K562 (cell line): ENCODE results near the gene CPHXL2.

ENCODE experiments used
- NFRKB ChIP-seq: fragments of 450-650 bp; IDR thresholded peaks from 2 replicates; pipeline ENCODE4 v1.6.1; 2016; ENCODE audit warnings: low read depth
- PTTG1 ChIP-seq: fragments of 450-650 bp; IDR thresholded peaks from 2 replicates; pipeline ENCODE4 v1.6.1; 2016; ENCODE audit warnings: low read depth, mild to moderate bottlenecking, missing genetic modification characterization, missing compliant biosample characterization

GRCh38 chr16:75695708-75696107 lies 18.9 kb upstream of the CPHXL2 start:
- TF ChIP-seq PTTG1 (tag) (no peak), NFRKB (no peak)
